Astrocyte (in vitro differentiated cells and primary cell): ENCODE measurements around the gene SP140. TPM values are rescaled to one million over a fixed set of nuclear protein-coding genes. Genes with fewer than 3 reads are reported as not detected.

Source experiments
- DNase-seq: peaks from one replicate; pipeline ENCODE4 v3.0.0-alpha.2; 2010; ENCODE audit warnings: low read depth
- FAIRE-seq: peaks from 2 replicates; lab custom pipeline; 2011; peaks lifted over from hg19 to GRCh38; lab: Jason Lieb, UNC
- H2AFZ ChIP-seq: 2 replicates; pipeline ENCODE4 v1.6.0; 2012; ENCODE audit warnings: low read depth, low read length, inconsistent platforms
- H3K27ac ChIP-seq: 2 replicates; pipeline ENCODE4 v1.5.1; 2011; ENCODE audit warnings: low read depth, low read length, inconsistent platforms
- H3K27me3 ChIP-seq: 2 replicates; pipeline ENCODE4 v1.6.0; 2011; ENCODE audit warnings: low read length, inconsistent platforms; ENCODE audit not compliant: insufficient read depth
- H3K36me3 ChIP-seq: 2 replicates; pipeline ENCODE4 v1.5.1; 2011; ENCODE audit warnings: low read length, inconsistent platforms; ENCODE audit not compliant: insufficient read depth
- H3K4me1 ChIP-seq: 2 replicates; pipeline ENCODE4 v1.5.1; 2011; ENCODE audit warnings: low read length, inconsistent platforms; ENCODE audit not compliant: insufficient read depth
- H3K4me2 ChIP-seq: 2 replicates; pipeline ENCODE4 v1.6.0; 2012; ENCODE audit warnings: low read length, inconsistent platforms
- H3K4me3 ChIP-seq: 2 replicates; pipeline ENCODE4 v1.5.1; 2011; ENCODE audit warnings: low read depth, mild to moderate bottlenecking, low read length, inconsistent platforms; ENCODE audit not compliant: insufficient read depth
- H3K79me2 ChIP-seq: 2 replicates; pipeline ENCODE4 v1.6.0; 2012; ENCODE audit warnings: mild to moderate bottlenecking, low read length, inconsistent platforms; ENCODE audit not compliant: insufficient read depth
- H3K9ac ChIP-seq: 2 replicates; pipeline ENCODE4 v1.6.0; 2012; ENCODE audit warnings: mild to moderate bottlenecking, low read length, inconsistent platforms
- H3K9me3 ChIP-seq: 2 replicates; pipeline ENCODE4 v1.5.1; 2012; ENCODE audit warnings: low read depth, mild to moderate bottlenecking, low read length, inconsistent platforms; ENCODE audit not compliant: insufficient read depth
- H4K20me1 ChIP-seq: 2 replicates; pipeline ENCODE4 v1.6.0; 2012; ENCODE audit warnings: low read length, inconsistent platforms; ENCODE audit not compliant: insufficient read depth
- H3K27ac Mint-ChIP-seq: one replicate; pipeline ENCODE4 v1.8.0; 2021; ENCODE audit warnings: mild to moderate bottlenecking, mixed read lengths; ENCODE audit not compliant: unreplicated experiment
- H3K27me3 Mint-ChIP-seq: one replicate; pipeline ENCODE4 v1.8.0; 2021; ENCODE audit warnings: low read depth, mixed read lengths; ENCODE audit not compliant: unreplicated experiment
- H3K36me3 Mint-ChIP-seq: one replicate; pipeline ENCODE4 v1.8.0; 2021; ENCODE audit warnings: low read depth, mixed read lengths; ENCODE audit not compliant: unreplicated experiment
- H3K4me1 Mint-ChIP-seq: one replicate; pipeline ENCODE4 v1.8.0; 2021; ENCODE audit warnings: low read depth, mixed read lengths; ENCODE audit not compliant: unreplicated experiment
- H3K4me3 Mint-ChIP-seq: one replicate; pipeline ENCODE4 v1.8.0; 2021; ENCODE audit warnings: mild to moderate bottlenecking, moderate library complexity, mixed read lengths; ENCODE audit not compliant: unreplicated experiment
- H3K9me3 Mint-ChIP-seq: one replicate; pipeline ENCODE4 v1.8.0; 2021; ENCODE audit warnings: mild to moderate bottlenecking, mixed read lengths; ENCODE audit not compliant: unreplicated experiment
- CTCF ChIP-seq: IDR thresholded peaks from 2 replicates; pipeline ENCODE4 v1.5.1; 2011; ENCODE audit warnings: low read depth, mild to moderate bottlenecking, inconsistent platforms, low read length, moderate library complexity; ENCODE audit not compliant: insufficient read depth
- EZH2 ChIP-seq: IDR thresholded peaks from 2 replicates; pipeline ENCODE4 v1.6.1; 2012; ENCODE audit warnings: mild to moderate bottlenecking, low read length, inconsistent platforms; ENCODE audit not compliant: insufficient read depth
- total RNA-seq: library from RNA; stranded (reverse); gene quantifications from 2 replicates; pipeline ENCODE4 v1.2.1, GENCODE V29; 2021

The SP140 gene
- total RNA-seq, 1 donor from 2014 or later: 18.5 TPM

GRCh38 chr2:230226051-230226551 lies 565 bp downstream of the SP140 start:
- Histone ChIP-seq H3K4me2 (no peak overlapping the region), H3K9me3 (no peaks in the 10 kb centered on the region), H3K36me3 (no peaks in the 10 kb centered on the region), H3K27me3 (no peaks in the 10 kb centered on the region), H2AFZ (no peak overlapping the region), H3K79me2 (no peaks in the 10 kb centered on the region), H4K20me1 (no peaks in the 10 kb centered on the region), H3K4me3 (no peak overlapping the region), H3K4me1 (no peaks in the 10 kb centered on the region), H3K27ac (no peak overlapping the region), H3K9ac (no peak overlapping the region)
- FAIRE-seq: no peak
- TF ChIP-seq CTCF: no peak
- TF ChIP-seq EZH2: no peak
- no peak overlapping the region for H3K4me3 Mint-ChIP-seq
- DNase-seq: no peak
- H3K9me3 Mint-ChIP-seq: peaks cover 2% of the 10 kb centered on the region
- peaks cover 33% of the 10 kb centered on the region for H3K4me1 Mint-ChIP-seq
- H3K27ac Mint-ChIP-seq: no peak overlapping the region
- no peaks in the 10 kb centered on the region for H3K27me3 Mint-ChIP-seq
- H3K36me3 Mint-ChIP-seq: no peaks in the 10 kb centered on the region

GRCh38 chr2:230227216-230227615 lies 1.7 kb downstream of the SP140 start:
- no peak overlapping the region for H3K27ac ChIP-seq
- no peak overlapping the region for H3K9ac ChIP-seq
- no peaks in the 10 kb centered on the region for H3K9me3 ChIP-seq
- no peak overlapping the region for H3K4me3 Mint-ChIP-seq
- H3K4me3 ChIP-seq: no peak overlapping the region
- no peaks in the 10 kb centered on the region for H3K27me3 Mint-ChIP-seq
- no peaks in the 10 kb centered on the region for H3K36me3 ChIP-seq
- H3K4me2 ChIP-seq: no peak overlapping the region
- H3K79me2 ChIP-seq: no peaks in the 10 kb centered on the region
- TF ChIP-seq CTCF (no peak), EZH2 (no peak)
- H3K36me3 Mint-ChIP-seq: peaks cover under 1% of the 10 kb centered on the region
- peak overlapping the region; percentile 14 for H3K27ac Mint-ChIP-seq
- H3K9me3 Mint-ChIP-seq: peaks cover 7% of the 10 kb centered on the region
- no peak for DNase-seq
- H4K20me1 ChIP-seq: no peaks in the 10 kb centered on the region
- no peak overlapping the region for H2AFZ ChIP-seq
- peaks cover 34% of the 10 kb centered on the region for H3K4me1 Mint-ChIP-seq
- H3K4me1 ChIP-seq: peaks cover 4% of the 10 kb centered on the region
- no peaks in the 10 kb centered on the region for H3K27me3 ChIP-seq
- FAIRE-seq: no peak

- H3K27ac ChIP-seq: peak overlapping the region; percentile 71
- Mint-ChIP-seq H3K4me3 (peak overlapping the region; percentile 77), H3K27ac (peak overlapping the region; percentile 95), H3K9me3 (peaks cover 7% of the 10 kb centered on the region), H3K4me1 (peaks cover 34% of the 10 kb centered on the region), H3K36me3 (peaks cover 2% of the 10 kb centered on the region), H3K27me3 (no peaks in the 10 kb centered on the region)
- FAIRE-seq (no peak), DNase-seq (peak; percentile 93)
- no peak overlapping the region for H3K4me3 ChIP-seq
- H3K36me3 ChIP-seq: no peaks in the 10 kb centered on the region
- H3K4me2 ChIP-seq: peak overlapping the region; percentile 67
- H4K20me1 ChIP-seq: no peaks in the 10 kb centered on the region
- H3K9ac ChIP-seq: peak overlapping the region; percentile 62
- H3K27me3 ChIP-seq: no peaks in the 10 kb centered on the region
- H3K9me3 ChIP-seq: no peaks in the 10 kb centered on the region
- H3K4me1 ChIP-seq: peaks cover 7% of the 10 kb centered on the region
- H3K79me2 ChIP-seq: no peaks in the 10 kb centered on the region
- no peak for TF ChIP-seq CTCF
- no peak for TF ChIP-seq EZH2
- peak overlapping the region; percentile 15 for H2AFZ ChIP-seq
These were observed 4.6 kb downstream of the SP140 start for GRCh38 chr2:230230087-230230486.
